A673 (cell line): ENCODE measurements around the gene FERMT2.

Experiments used
- CTCF ChIP-seq: fragments of 300-800, 200-600 bp; sonication (generic); conservative IDR thresholded peaks from 2 replicates; pipeline ENCODE4 v1.5.1; 2017; ENCODE audit warnings: low read depth, mild to moderate bottlenecking, antibody characterized with exemption, low read length, moderate library complexity, mixed read lengths
- EZH2 ChIP-seq: fragments of 200-600 bp; sonication (generic); IDR thresholded peaks from 2 replicates; pipeline ENCODE4 v1.6.1; 2017; ENCODE audit warnings: borderline replicate concordance, low read depth, mild to moderate bottlenecking, mixed read lengths, antibody characterized with exemption, low read length; ENCODE audit not compliant: poor library complexity, severe bottlenecking

DNA sequence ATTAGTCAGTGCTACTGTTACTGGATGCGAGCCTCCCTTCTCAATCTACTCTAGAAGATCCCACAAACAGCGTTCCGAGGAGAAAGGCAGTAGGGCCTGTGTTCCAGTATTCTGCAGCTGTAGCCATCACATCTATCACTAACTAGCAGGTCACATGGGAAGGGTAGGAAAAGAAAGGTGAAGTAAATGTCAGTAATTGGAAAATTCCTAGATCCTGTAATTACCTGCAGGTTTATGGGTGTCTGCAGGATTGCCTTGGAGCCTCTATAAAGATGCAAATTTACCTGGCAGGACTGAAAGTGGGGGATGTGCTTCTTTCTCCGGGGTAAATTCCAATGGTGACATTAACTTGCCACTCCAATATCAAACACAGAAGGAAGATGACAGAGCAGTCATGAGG, 77.8 kb downstream of the FERMT2 start:
- TF ChIP-seq CTCF (no peak), EZH2 (no peak)
